ENCODE results near the gene EPS8L2.
A peak's percentile ranks its signal among the peaks of the same experiment; 100 is the strongest.

The EPS8L2 gene

GRCh38 chr11:690738-691633, 15.0 kb upstream of the EPS8L2 start:
- DNase-seq: no peak

GRCh38 chr11:691710-692590, 14.1 kb upstream of the EPS8L2 start:
- no peak for DNase-seq

GRCh38 chr11:692824-693414, 13.1 kb upstream of the EPS8L2 start:
- no peak for DNase-seq

- no peak for DNase-seq
Observed at GRCh38 chr11:693415-693831, 12.6 kb upstream of the EPS8L2 start.

GRCh38 chr11:693887-694562, 12.0 kb upstream of the EPS8L2 start:
- no peak for DNase-seq

GRCh38 chr11:694563-695287, 11.3 kb upstream of the EPS8L2 start, which contains the start of gene DEAF1:
Gene DEAF1 (minus strand): TSS chr11:695222. CDS start chr11:695047, 175 bp downstream.
- DNase-seq: peak; percentile 72

- DNase-seq: no peak
Observed at GRCh38 chr11:695288-695537, 10.8 kb upstream of the EPS8L2 start.

- peak; percentile 74 for DNase-seq
Observed at GRCh38 chr11:695538-696248, 10.3 kb upstream of the EPS8L2 start, which contains the start of gene TMEM80. Gene TMEM80 (plus strand): TSS chr11:695816. CDS start chr11:695828, 12 bp downstream.

GRCh38 chr11:696955-697491, 9.0 kb upstream of the EPS8L2 start:
- DNase-seq: no peak

- no peak for DNase-seq
Observed at GRCh38 chr11:697811-698311, 8.2 kb upstream of the EPS8L2 start.

- no peak for DNase-seq
Observed at GRCh38 chr11:698493-699115, 7.4 kb upstream of the EPS8L2 start.

- no peak for DNase-seq
Observed at GRCh38 chr11:699116-699508, 6.9 kb upstream of the EPS8L2 start.

- no peak for DNase-seq
Observed at GRCh38 chr11:699753-700152, 6.3 kb upstream of the EPS8L2 start.

GRCh38 chr11:701741-702461, 4.1 kb upstream of the EPS8L2 start:
- DNase-seq: no peak

- DNase-seq: no peak
Observed at GRCh38 chr11:702462-703461, 3.3 kb upstream of the EPS8L2 start.

GRCh38 chr11:703506-703905, 2.5 kb upstream of the EPS8L2 start:
- no peak for DNase-seq

- no peak for DNase-seq
Observed at GRCh38 chr11:704228-704674, 1.8 kb upstream of the EPS8L2 start.

Data from GF-D8 (cell line).